CD4-positive, alpha-beta memory T cell (primary cell): ENCODE measurements around the gene SLC6A11. TPM values are rescaled to one million over a fixed set of nuclear protein-coding genes. Genes with fewer than 3 reads are reported as not detected.

ENCODE experiments used
- CTCF ChIA-PET: fragments of 350-600 bp; sonication (Branson Sonifier 250); formaldehyde crosslinking; loops from one replicate; lab custom pipeline; 2021; ENCODE audit warnings: inconsistent platforms; ENCODE audit not compliant: partially characterized antibody; lab: Charles Lee
- POLR2A ChIA-PET: fragments of 350-600 bp; sonication (Branson Sonifier 250); formaldehyde crosslinking; loops from one replicate; lab custom pipeline; 2021; ENCODE audit not compliant: partially characterized antibody; lab: Charles Lee
- DNase-seq, 5 donors: peaks; one replicate each; pipeline versions ENCODE4 v3.0.0 to v3.0.0-alpha.2; 2020 to 2022; ENCODE audit warnings: mixed read lengths in 1 of 5
- H3K27ac ChIP-seq: one replicate; pipeline ENCODE4 v1.7.0; 2013; ENCODE audit warnings: low read depth, low read length
- H3K27me3 ChIP-seq: 2 replicates; pipeline ENCODE4 v1.7.0; 2013; ENCODE audit warnings: mild to moderate bottlenecking, low read length, moderate library complexity; ENCODE audit not compliant: insufficient read depth
- H3K36me3 ChIP-seq: 2 replicates; pipeline ENCODE4 v1.7.0; 2013; ENCODE audit warnings: mild to moderate bottlenecking, low read length, moderate library complexity; ENCODE audit not compliant: insufficient read depth
- H3K4me1 ChIP-seq: 2 replicates; pipeline ENCODE4 v1.7.0; 2013; ENCODE audit warnings: mild to moderate bottlenecking, low read length, moderate library complexity; ENCODE audit not compliant: insufficient read depth
- H3K4me3 ChIP-seq, 2 donors: one replicate each; pipeline ENCODE4 v1.7.0; 2013; ENCODE audit warnings: low read length in 2 of 2, mild to moderate bottlenecking in 1 of 2
- H3K9me3 ChIP-seq, 2 donors: one replicate each; pipeline ENCODE4 v1.7.0; 2013; ENCODE audit warnings: low read length in 2 of 2, control low read depth in 1 of 2; ENCODE audit not compliant: control insufficient read depth in 1 of 2
- H3K27ac Mint-ChIP-seq, 7 donors: one replicate each; pipeline ENCODE4 v1.8.0; 2020 to 2021; ENCODE audit warnings: mixed read lengths in 7 of 7, mild to moderate bottlenecking in 6 of 7, inconsistent platforms in 3 of 7, moderate library complexity in 3 of 7
- H3K27me3 Mint-ChIP-seq, 2 donors: one replicate each; pipeline ENCODE4 v1.8.0; 2020 to 2021; ENCODE audit warnings: mixed read lengths in 2 of 2
- H3K36me3 Mint-ChIP-seq, 2 donors: one replicate each; pipeline ENCODE4 v1.8.0; 2020 to 2021; ENCODE audit warnings: mixed read lengths in 2 of 2, inconsistent platforms in 1 of 2, mild to moderate bottlenecking in 1 of 2
- H3K4me1 Mint-ChIP-seq, 4 donors: one replicate each; pipeline ENCODE4 v1.8.0; 2020 to 2021; ENCODE audit warnings: mixed read lengths in 4 of 4, mild to moderate bottlenecking in 1 of 4
- H3K4me3 Mint-ChIP-seq, 8 donors: one replicate each; pipeline ENCODE4 v1.8.0; 2020 to 2021; ENCODE audit warnings: mixed read lengths in 8 of 8, mild to moderate bottlenecking in 7 of 8, moderate library complexity in 6 of 8, inconsistent platforms in 3 of 8
- H3K9me3 Mint-ChIP-seq, 8 donors: one replicate each; pipeline ENCODE4 v1.8.0; 2020 to 2021; ENCODE audit warnings: mixed read lengths in 8 of 8, mild to moderate bottlenecking in 5 of 8, inconsistent platforms in 3 of 8, moderate library complexity in 1 of 8
- intact Hi-C: fragments of 100-400 bp; cut with micrococcal nuclease; formaldehyde crosslinking; loops from one replicate; pipeline ENCODE4 v1.15.1; 2023
- polyA plus RNA-seq, 2 donors: library from polyadenylated mRNA; unstranded; fragments of 300-500 nt; fragmentation: Illumina TruSeq; gene quantifications; one replicate each; pipeline ENCODE4 v1.2.3, GENCODE V29; 2021
- total RNA-seq, 2 experiments: library from RNA; stranded (reverse); gene quantifications; one replicate each; pipeline ENCODE4 v1.2.3, GENCODE V29; 2021

Gene SLC6A11
- total and polyA plus RNA-seq, 4 experiments from 2014 or later: not detected

- H3K4me3 Mint-ChIP-seq: no peak overlapping the region
- Histone ChIP-seq H3K4me3 (no peak overlapping the region), H3K36me3 (no peaks in the 10 kb centered on the region), H3K27ac (no peak overlapping the region), H3K27me3 (peaks cover 3% of the 10 kb centered on the region), H3K9me3 (no peaks in the 10 kb centered on the region), H3K4me1 (no peaks in the 10 kb centered on the region)
- H3K27me3 Mint-ChIP-seq: peaks cover 16 to 32% of the 10 kb centered on the region in 2 donors
- H3K36me3 Mint-ChIP-seq: no peaks in the 10 kb centered on the region
- ChIA-PET POLR2A (no interaction called here), CTCF (no interaction called here)
- DNase-seq: no peak
- no peaks in the 10 kb centered on the region for H3K4me1 Mint-ChIP-seq
- H3K27ac Mint-ChIP-seq: no peak overlapping the region
- intact Hi-C loops: no loop called here
- H3K9me3 Mint-ChIP-seq: no peaks in the 10 kb centered on the region
These were observed 23.8 kb upstream of the SLC6A11 start for GRCh38 chr3:10792208-10792607.

- H3K4me3 Mint-ChIP-seq: no peak overlapping the region
- ChIA-PET POLR2A (no interaction called here), CTCF (no interaction called here)
- H3K9me3 Mint-ChIP-seq: no peaks in the 10 kb centered on the region
- peaks cover 14 to 21% of the 10 kb centered on the region in 2 donors for H3K27me3 Mint-ChIP-seq
- intact Hi-C loops: no loop called here
- Histone ChIP-seq H3K36me3 (no peaks in the 10 kb centered on the region), H3K9me3 (no peaks in the 10 kb centered on the region), H3K4me1 (no peaks in the 10 kb centered on the region), H3K4me3 (no peak overlapping the region), H3K27ac (no peak overlapping the region), H3K27me3 (no peaks in the 10 kb centered on the region)
- H3K27ac Mint-ChIP-seq: no peak overlapping the region
- H3K4me1 Mint-ChIP-seq: no peaks in the 10 kb centered on the region
- no peaks in the 10 kb centered on the region for H3K36me3 Mint-ChIP-seq
- DNase-seq: no peak
These were observed 17.2 kb upstream of the SLC6A11 start for GRCh38 chr3:10798600-10799367.

- Histone ChIP-seq H3K27ac (no peak overlapping the region), H3K36me3 (no peaks in the 10 kb centered on the region), H3K9me3 (no peaks in the 10 kb centered on the region), H3K4me1 (no peaks in the 10 kb centered on the region), H3K4me3 (no peak overlapping the region), H3K27me3 (no peaks in the 10 kb centered on the region)
- DNase-seq: no peak
- H3K9me3 Mint-ChIP-seq: peaks cover 0 to 2% (median 0%) of the 10 kb centered on the region in 8 donors
- H3K27me3 Mint-ChIP-seq: peaks cover 6 to 11% of the 10 kb centered on the region in 2 donors
- H3K27ac Mint-ChIP-seq: no peak overlapping the region
- POLR2A ChIA-PET: no interaction called here
- no peak overlapping the region for H3K4me3 Mint-ChIP-seq
- CTCF ChIA-PET: no interaction called here
- H3K4me1 Mint-ChIP-seq: no peaks in the 10 kb centered on the region
- no peaks in the 10 kb centered on the region for H3K36me3 Mint-ChIP-seq
- intact Hi-C loops: no loop called here
These were observed 11.8 kb upstream of the SLC6A11 start for GRCh38 chr3:10804183-10804648.

- Histone ChIP-seq H3K4me1 (no peaks in the 10 kb centered on the region), H3K9me3 (no peaks in the 10 kb centered on the region), H3K4me3 (no peak overlapping the region), H3K36me3 (no peaks in the 10 kb centered on the region), H3K27me3 (no peaks in the 10 kb centered on the region), H3K27ac (no peak overlapping the region)
- intact Hi-C loops: no loop called here
- no peak overlapping the region for H3K4me3 Mint-ChIP-seq
- DNase-seq: no peak
- H3K9me3 Mint-ChIP-seq: peaks cover 0 to 2% (median 0%) of the 10 kb centered on the region in 8 donors
- no peaks in the 10 kb centered on the region for H3K4me1 Mint-ChIP-seq
- ChIA-PET POLR2A (no interaction called here), CTCF (interaction anchor here (1.1 kb wide), 1 partner anchor 8 kb away, joined by 3 read pairs; no protein-coding TSS in a partner anchor)
- no peaks in the 10 kb centered on the region for H3K36me3 Mint-ChIP-seq
- H3K27me3 Mint-ChIP-seq: peaks cover 7 to 21% of the 10 kb centered on the region in 2 donors
- H3K27ac Mint-ChIP-seq: no peak overlapping the region
These were observed 10.0 kb upstream of the SLC6A11 start for GRCh38 chr3:10806006-10806405.

- H3K27me3 ChIP-seq: no peaks in the 10 kb centered on the region
- H3K9me3 ChIP-seq: no peaks in the 10 kb centered on the region
- intact Hi-C loops: no loop called here
- Mint-ChIP-seq H3K27me3 (peaks cover 8 to 25% of the 10 kb centered on the region in 2 donors), H3K9me3 (peaks cover 0 to 2% (median 0%) of the 10 kb centered on the region in 8 donors), H3K4me1 (no peaks in the 10 kb centered on the region), H3K27ac (no peak overlapping the region), H3K4me3 (no peak overlapping the region), H3K36me3 (no peaks in the 10 kb centered on the region)
- POLR2A ChIA-PET: no interaction called here
- no peaks in the 10 kb centered on the region for H3K4me1 ChIP-seq
- H3K27ac ChIP-seq: no peak overlapping the region
- H3K36me3 ChIP-seq: no peaks in the 10 kb centered on the region
- DNase-seq: no peak
- H3K4me3 ChIP-seq: no peak overlapping the region
- CTCF ChIA-PET: no interaction called here
These were observed 7.8 kb upstream of the SLC6A11 start for GRCh38 chr3:10808130-10808735.

GRCh38 chr3:10808974-10809373 lies 7.1 kb upstream of the SLC6A11 start:
- Mint-ChIP-seq H3K9me3 (peaks cover 0 to 2% (median 0%) of the 10 kb centered on the region in 8 donors), H3K27me3 (peaks cover 8 to 27% of the 10 kb centered on the region in 2 donors), H3K36me3 (no peaks in the 10 kb centered on the region), H3K27ac (no peak overlapping the region), H3K4me1 (no peaks in the 10 kb centered on the region), H3K4me3 (no peak overlapping the region)
- no peak overlapping the region for H3K4me3 ChIP-seq
- H3K4me1 ChIP-seq: no peaks in the 10 kb centered on the region
- ChIA-PET CTCF (no interaction called here), POLR2A (no interaction called here)
- H3K27ac ChIP-seq: no peak overlapping the region
- H3K9me3 ChIP-seq: no peaks in the 10 kb centered on the region
- H3K27me3 ChIP-seq: no peaks in the 10 kb centered on the region
- DNase-seq: no peak
- intact Hi-C loops: no loop called here
- H3K36me3 ChIP-seq: no peaks in the 10 kb centered on the region

- DNase-seq: no peak
- Mint-ChIP-seq H3K27ac (no peak overlapping the region), H3K4me1 (peaks cover 0 to 2% (median 0%) of the 10 kb centered on the region in 4 donors), H3K36me3 (no peaks in the 10 kb centered on the region), H3K9me3 (peaks cover 0 to 4% (median 0%) of the 10 kb centered on the region in 8 donors), H3K27me3 (peaks cover 17 to 33% of the 10 kb centered on the region in 2 donors), H3K4me3 (no peak overlapping the region)
- Histone ChIP-seq H3K36me3 (no peaks in the 10 kb centered on the region), H3K4me3 (no peak overlapping the region), H3K4me1 (no peaks in the 10 kb centered on the region), H3K27me3 (peaks cover 3% of the 10 kb centered on the region), H3K9me3 (no peaks in the 10 kb centered on the region), H3K27ac (no peak overlapping the region)
- intact Hi-C loops: no loop called here
- CTCF ChIA-PET: no interaction called here
- POLR2A ChIA-PET: no interaction called here
These were observed 5.7 kb upstream of the SLC6A11 start for GRCh38 chr3:10810376-10810775.
